K562 (cell line): ENCODE measurements around the gene CELSR1. TPM values are rescaled to one million over a fixed set of nuclear protein-coding genes. Genes with fewer than 3 reads are reported as not detected.

Source experiments
- ATAC-seq: fragments of 200-7000 bp; cut with Tn5 transposase; 3 replicates; pipeline ENCODE4 v1.9.1; 2020; ENCODE audit warnings: moderate library complexity
- BruUV-seq: library from RNA; stranded (reverse); fragments of 400-500 nt; replicated peaks from 2 replicates; lab custom pipeline; 2021; lab: Mats Ljungman, UMichigan
- CTCF ChIA-PET: fragments of 300-600 bp; formaldehyde crosslinking; extraction: SDS; loops from one replicate; lab custom pipeline; 2021; ENCODE audit warnings: low intra/inter-chr PET ratio; lab: Yijun Ruan, JAX
- POLR2A ChIA-PET: fragments of 300-600, 350-650 bp; sonication (Branson Sonifier 250); formaldehyde crosslinking; extraction: SDS; loops from one replicate; lab custom pipeline; 2021; ENCODE audit warnings: antibody characterized with exemption, inconsistent platforms; lab: Yijun Ruan, JAX
- DNase-seq, 4 experiments: peaks; one replicate each; pipeline versions ENCODE4 v3.0.0 to v3.0.0-alpha.2; 2011 to 2018; ENCODE audit warnings: low spot score in 3 of 4, mixed read lengths in 3 of 4; ENCODE audit errors: extremely low read depth in 1 of 4
- FAIRE-seq: peaks from 2 replicates; lab custom pipeline; 2011; peaks lifted over from hg19 to GRCh38; lab: Jason Lieb, UNC
- H2AFZ ChIP-seq: 2 replicates; pipeline ENCODE4 v1.6.0; 2011; ENCODE audit warnings: low read depth, low read length, control low read depth, inconsistent platforms
- H3K27ac ChIP-seq: fragments of 200-600 bp; 3 replicates; pipeline ENCODE4 v1.8.0; 2011; ENCODE audit warnings: low read depth, mild to moderate bottlenecking, control low read depth, inconsistent platforms, low read length, moderate library complexity, mixed read lengths; ENCODE audit errors: extremely low read depth
- H3K27me3 ChIP-seq, 2 experiments: fragments of 300-600 bp in 1 of 2; 2 replicates in 1 of 2; 3 replicates in 1 of 2; pipeline versions ENCODE4 v1.6.0 to v1.8.0; 2011; ENCODE audit warnings: inconsistent platforms in 2 of 2, low read length in 2 of 2, mild to moderate bottlenecking in 1 of 2, mixed read lengths in 1 of 2, moderate library complexity in 1 of 2; ENCODE audit not compliant: control insufficient read depth in 2 of 2, insufficient read depth in 2 of 2
- H3K36me3 ChIP-seq: fragments of 300-600 bp; 3 replicates; pipeline ENCODE4 v1.8.0; 2011; ENCODE audit warnings: mild to moderate bottlenecking, low read length, inconsistent platforms; ENCODE audit not compliant: control insufficient read depth, insufficient read depth
- H3K4me1 ChIP-seq, 2 experiments: fragments of 200-600 bp in 1 of 2; replicated peaks in 1 of 2; 2 replicates in 1 of 2; 3 replicates in 1 of 2; pipeline versions ENCODE4 v1.5.1 to v1.8.0; 2011; ENCODE audit warnings: inconsistent platforms in 2 of 2, low read length in 2 of 2, mild to moderate bottlenecking in 1 of 2, mixed read lengths in 1 of 2, moderate library complexity in 1 of 2; ENCODE audit not compliant: control insufficient read depth in 2 of 2, insufficient read depth in 2 of 2
- H3K4me2 ChIP-seq: 2 replicates; pipeline ENCODE4 v1.6.1; 2011; ENCODE audit warnings: low read length, control low read depth, inconsistent platforms, mixed read lengths; ENCODE audit not compliant: insufficient read depth
- H3K4me3 ChIP-seq: fragments of 200-600 bp; sonication (generic), shearing (Covaris generic); 2 replicates; pipeline ENCODE4 v1.5.1; 2016; ENCODE audit warnings: control low read depth, inconsistent platforms
- H3K79me2 ChIP-seq: fragments of 200-600 bp; 3 replicates; pipeline ENCODE4 v1.8.0; 2011; ENCODE audit warnings: low read length, inconsistent platforms; ENCODE audit not compliant: control insufficient read depth, insufficient read depth
- H3K9ac ChIP-seq, 2 experiments: 2 replicates each; pipeline versions ENCODE4 v1.6.0 to v1.6.1; 2011; ENCODE audit warnings: low read depth in 2 of 2, low read length in 2 of 2, control low read depth in 1 of 2, inconsistent platforms in 1 of 2, mild to moderate bottlenecking in 1 of 2, mixed read lengths in 1 of 2; ENCODE audit not compliant: insufficient read depth in 1 of 2
- H3K9me1 ChIP-seq: one replicate; pipeline ENCODE4 v1.6.0; 2011; ENCODE audit warnings: inconsistent platforms, mild to moderate bottlenecking, low read length, moderate library complexity; ENCODE audit not compliant: control insufficient read depth, insufficient read depth
- H3K9me3 ChIP-seq: replicated peaks from 2 replicates; pipeline ENCODE4 v1.5.1; 2011; ENCODE audit warnings: low read depth, low read length, inconsistent platforms; ENCODE audit not compliant: control insufficient read depth, insufficient read depth
- H4K20me1 ChIP-seq: replicated peaks from 2 replicates; pipeline ENCODE4 v1.6.1; 2011; ENCODE audit warnings: low read length, inconsistent platforms, mixed read lengths; ENCODE audit not compliant: control insufficient read depth, insufficient read depth
- ARID2 ChIP-seq: fragments of 450-650 bp; IDR thresholded peaks from 2 replicates; pipeline ENCODE4 v1.6.1; 2017; ENCODE audit warnings: antibody characterized with exemption, mild to moderate bottlenecking
- CBX1 ChIP-seq: sonication (generic); IDR thresholded peaks from 2 replicates; pipeline ENCODE4 v1.6.1; 2016; ENCODE audit warnings: antibody characterized with exemption, low read depth, mild to moderate bottlenecking
- ELF1 ChIP-seq: fragments of 200-800 bp; sonication (Bioruptor generic); IDR thresholded peaks from 2 replicates; pipeline ENCODE4 v1.6.1; 2016; ENCODE audit warnings: missing genetic modification characterization, missing compliant biosample characterization
- HDAC1 ChIP-seq, 2 experiments: fragments of 450-650 bp; IDR thresholded peaks; 2 replicates each; pipeline ENCODE4 v1.6.1; 2016 to 2017; ENCODE audit warnings: inconsistent platforms in 1 of 2, mild to moderate bottlenecking in 1 of 2, moderate library complexity in 1 of 2
- NCOA4 ChIP-seq: fragments of 450-650 bp; IDR thresholded peaks from 2 replicates; pipeline ENCODE4 v1.6.1; 2018; ENCODE audit warnings: mild to moderate bottlenecking; ENCODE audit not compliant: partially characterized antibody
- NFIC ChIP-seq: fragments of 450-650 bp; IDR thresholded peaks from 2 replicates; pipeline ENCODE4 v1.6.1; 2017; ENCODE audit warnings: mild to moderate bottlenecking, inconsistent platforms
- POLR2AphosphoS5 ChIP-seq: IDR thresholded peaks from 2 replicates; pipeline ENCODE4 v1.6.1; 2011; ENCODE audit warnings: mild to moderate bottlenecking, low read depth, low read length, moderate library complexity; ENCODE audit not compliant: control insufficient read depth, insufficient read depth
- XRCC5 ChIP-seq: fragments of 200-400 bp; formaldehyde crosslinking; IDR thresholded peaks from 2 replicates; pipeline ENCODE4 v1.6.1; 2017; ENCODE audit warnings: low read depth, mild to moderate bottlenecking, low read length
- ZNF695 ChIP-seq: fragments of 450-650 bp; formaldehyde crosslinking; IDR thresholded peaks from 2 replicates; pipeline ENCODE4 v1.4.0; 2020; ENCODE audit warnings: mild to moderate bottlenecking, moderate library complexity
- WGBS: fragments of 100-300 bp; shearing (Covaris generic); methylation state at CpG from one replicate; pipeline ENCODE4 v1.1.6; 2016; ENCODE audit warnings: low coverage, mixed read lengths; ENCODE audit not compliant: insufficient coverage; ENCODE audit errors: missing lambda C conversion rate; 5-methylcytosine and 5-hydroxymethylcytosine counted together
- in situ Hi-C: fragments of 300-500 bp; cut with MboI; formaldehyde crosslinking; loops from 4 replicates; pipeline ENCODE4 v1.15.0; 2018; ENCODE audit warnings: inconsistent platforms, mixed read lengths
- intact Hi-C: fragments of 100-400 bp; cut with micrococcal nuclease; formaldehyde crosslinking; loops from 2 replicates; pipeline ENCODE4 v1.14.2; 2022
- polyA plus RNA-seq, 8 experiments: library from polyadenylated mRNA; depleted of rRNA in 4 of 8; stranded (reverse) in 5 of 8; unstranded in 3 of 8; fragments of >200 nt; fragmentation: Nextera tagmentation in 2 of 8; fragmentation: Illumina TruSeq in 1 of 8; extraction: Ambion mirVana in 2 of 8; extraction: Trizol in 1 of 8; gene quantifications; 2 replicates each; pipeline versions ENCODE4 v1.2.1 to v1.2.3, GENCODE V29; 2011 to 2014; ENCODE audit warnings: inconsistent platforms in 1 of 8, missing spikeins in 1 of 8
- total RNA-seq, 7 experiments: library from RNA; depleted of rRNA in 6 of 7; stranded (reverse); fragments of >200 nt in 6 of 7; fragmentation: Illumina TruSeq in 2 of 7; extraction: Trizol in 2 of 7; gene quantifications; 2 replicates each; pipeline versions ENCODE4 v1.2.1 to v1.2.3, GENCODE V29; 2011 to 2021; ENCODE audit warnings: low replicate concordance in 1 of 7

The CELSR1 gene
- total and polyA plus RNA-seq, 9 of the 15 experiments (the other 6 are each of a cell fraction or from before 2014, with no cell fraction given) = under 0.01 to 0.09 TPM; not detected in 7

DNA sequence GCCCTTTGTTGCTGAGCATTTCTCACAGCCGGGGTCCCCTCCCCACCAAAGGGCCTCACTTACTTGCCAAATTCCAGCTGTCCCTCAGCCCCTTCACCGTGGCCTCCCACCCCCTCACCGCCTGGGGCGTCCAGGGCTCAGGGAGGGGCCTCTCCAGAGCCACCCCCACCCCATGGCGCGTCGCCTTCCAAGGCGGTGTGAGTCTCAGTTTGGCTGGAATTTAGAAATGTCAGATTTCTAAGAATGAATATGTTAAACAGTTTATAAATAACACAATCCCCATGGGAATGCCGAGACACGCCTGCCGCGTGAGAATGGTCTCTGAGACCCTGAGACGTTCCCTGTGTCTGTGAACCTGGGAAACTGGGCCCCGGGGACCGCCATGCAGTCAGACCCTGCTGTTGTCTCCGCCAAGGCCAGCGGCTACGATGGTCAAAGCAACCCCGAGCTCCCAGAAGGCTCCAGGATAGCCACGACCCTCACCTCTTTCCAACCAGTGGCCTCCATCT, 28.9 kb downstream of the CELSR1 start:
- 1% methylated on average over 18 of the region's 20 CpGs for WGBS
- in situ Hi-C loops = no loop called here

GRCh38 chr22:46507451-46508425, 29.7 kb downstream of the CELSR1 start:
- CTCF ChIA-PET = no interaction called here
- no TSS peak for BruUV-seq

More for the DNA sequence above, 28.9 kb downstream of the CELSR1 start:
- peaks cover 0 to 6% of the 10 kb centered on the region in 2 experiments; a peak in 2 of 5 replicates for H3K4me1 ChIP-seq
- H3K9ac ChIP-seq = no peak overlapping the region
- no peak overlapping the region for H3K27ac ChIP-seq
- POLR2A ChIA-PET = no interaction called here
- H3K36me3 ChIP-seq = no peaks in the 10 kb centered on the region
- ATAC-seq (no peak), FAIRE-seq (no peak), DNase-seq (no peak)
- TF ChIP-seq CBX1 = no peak
- TF ChIP-seq HDAC1 (IDR thresholded peaks at IDR 0.05) = no peak
- no peak for TF ChIP-seq XRCC5
- TF ChIP-seq ZNF695 (CRISPR knock-in tag) = no peak
- no peak for TF ChIP-seq ARID2
- TF ChIP-seq NFIC = no peak
- TF ChIP-seq POLR2AphosphoS5 = no peak
- H3K27me3 ChIP-seq = peaks cover 11 to 49% of the 10 kb centered on the region in 2 experiments; a peak in 4 of 5 replicates
- CTCF ChIA-PET = no interaction called here
- no TSS peak for BruUV-seq
- no peaks in the 10 kb centered on the region for H3K79me2 ChIP-seq
- no peak overlapping the region for H3K4me2 ChIP-seq
- no peaks in the 10 kb centered on the region for H4K20me1 ChIP-seq
- intact Hi-C loops = no loop called here
- no peaks in the 10 kb centered on the region for H3K9me1 ChIP-seq
- no peaks in the 10 kb centered on the region for H3K9me3 ChIP-seq
- H3K4me3 ChIP-seq = no peak overlapping the region
- H2AFZ ChIP-seq = no peak overlapping the region

More at GRCh38 chr22:46507451-46508425, 29.7 kb downstream of the CELSR1 start:
- intact Hi-C loops (no loop called here), in situ Hi-C loops (no loop called here)
- Histone ChIP-seq H3K79me2 (no peaks in the 10 kb centered on the region), H3K36me3 (no peaks in the 10 kb centered on the region), H2AFZ (no peak overlapping the region), H3K9me3 (no peaks in the 10 kb centered on the region), H3K9me1 (no peaks in the 10 kb centered on the region), H3K27me3 (peaks cover 14 to 53% of the 10 kb centered on the region in 2 experiments; a peak in 4 of 5 replicates), H3K27ac (no peak overlapping the region), H3K4me2 (no peak overlapping the region), H3K4me3 (no peak overlapping the region), H4K20me1 (no peaks in the 10 kb centered on the region), H3K4me1 (peaks cover 0 to 6% of the 10 kb centered on the region in 2 experiments; a peak in 2 of 5 replicates), H3K9ac (no peak overlapping the region; a peak in 1 of 4 replicates)
- POLR2A ChIA-PET = interaction anchor here (0.6 to 0.8 kb wide), 2 partner anchors 349 to 489 kb away, joined by 3 read pairs; no protein-coding TSS in a partner anchor
- TF ChIP-seq ELF1 (tag) = no peak
- no peak for TF ChIP-seq NCOA4
- 3% methylated on average over 16 of the region's 34 CpGs for WGBS
- no peak for ATAC-seq
- FAIRE-seq = no peak
- DNase-seq = no peak
